Mesenchymal stem cell (in vitro differentiated cells and primary cell): ENCODE results near the gene PBX4.
"Not testable (repeated sequence)": the region's sequence is repeated elsewhere in the genome, so short reads cannot be mapped to it uniquely, and the experiment has no call there.

Source experiments
- DNase-seq: peaks from one replicate; pipeline ENCODE4 v3.0.0-alpha.2; 2013
- H2AFZ ChIP-seq: one replicate; pipeline ENCODE4 v1.6.1; 2013; ENCODE audit warnings: low read depth, mild to moderate bottlenecking, control low read depth, inconsistent platforms, low read length, moderate library complexity
- H2AK5ac ChIP-seq: 2 replicates; pipeline ENCODE4 v1.6.1; 2013; ENCODE audit warnings: low read length, moderate library complexity, mild to moderate bottlenecking, inconsistent platforms; ENCODE audit not compliant: severe bottlenecking
- H2BK120ac ChIP-seq: one replicate; pipeline ENCODE4 v1.6.1; 2013; ENCODE audit warnings: low read depth, mild to moderate bottlenecking, inconsistent platforms, low read length, moderate library complexity
- H2BK12ac ChIP-seq, 2 experiments: one replicate each; pipeline ENCODE4 v1.6.1; 2013; ENCODE audit warnings: inconsistent platforms in 2 of 2, low read length in 2 of 2, mild to moderate bottlenecking in 2 of 2, moderate library complexity in 2 of 2, control low read depth in 1 of 2
- H2BK15ac ChIP-seq: one replicate; pipeline ENCODE4 v1.6.1; 2013; ENCODE audit warnings: mild to moderate bottlenecking, low read depth, inconsistent platforms; ENCODE audit not compliant: poor library complexity, severe bottlenecking
- H2BK5ac ChIP-seq: 2 replicates; pipeline ENCODE4 v1.6.1; 2013; ENCODE audit warnings: low read depth, mild to moderate bottlenecking, low read length, control low read depth, inconsistent platforms; ENCODE audit not compliant: poor library complexity, severe bottlenecking
- H3K14ac ChIP-seq, 2 experiments: one replicate each; pipeline ENCODE4 v1.6.1; 2013; ENCODE audit warnings: inconsistent platforms in 2 of 2, low read length in 2 of 2, control low read depth in 1 of 2, mild to moderate bottlenecking in 1 of 2, moderate library complexity in 1 of 2
- H3K18ac ChIP-seq, 2 experiments: one replicate each; pipeline ENCODE4 v1.6.1; 2013; ENCODE audit warnings: inconsistent platforms in 2 of 2, low read length in 2 of 2, control low read depth in 1 of 2, low read depth in 1 of 2, mild to moderate bottlenecking in 1 of 2
- H3K23ac ChIP-seq, 2 experiments: one replicate each; pipeline ENCODE4 v1.6.1; 2013; ENCODE audit warnings: inconsistent platforms in 2 of 2, low read length in 2 of 2, mild to moderate bottlenecking in 2 of 2, moderate library complexity in 2 of 2, control low read depth in 1 of 2
- H3K27ac ChIP-seq: 2 replicates; pipeline ENCODE4 v1.5.1; 2013; ENCODE audit warnings: mild to moderate bottlenecking, moderate library complexity, low read length, control low read depth, inconsistent platforms; ENCODE audit not compliant: poor library complexity, severe bottlenecking
- H3K27me3 ChIP-seq, 2 experiments: 2 replicates each; pipeline versions ENCODE4 v1.6.1 to v1.7.0; 2013; ENCODE audit warnings: low read length in 2 of 2, mild to moderate bottlenecking in 2 of 2, moderate library complexity in 2 of 2, control low read depth in 1 of 2, inconsistent platforms in 1 of 2; ENCODE audit not compliant: control insufficient read depth in 1 of 2, insufficient read depth in 1 of 2
- H3K36me3 ChIP-seq, 2 experiments: 2 replicates each; pipeline versions ENCODE4 v1.6.1 to v1.7.0; 2013; ENCODE audit warnings: low read length in 2 of 2, control low read depth in 1 of 2, inconsistent platforms in 1 of 2, low read depth in 1 of 2, mild to moderate bottlenecking in 1 of 2; ENCODE audit not compliant: insufficient read depth in 2 of 2, control insufficient read depth in 1 of 2
- H3K4ac ChIP-seq, 2 experiments: one replicate each; pipeline ENCODE4 v1.6.1; 2013; ENCODE audit warnings: inconsistent platforms in 2 of 2, low read length in 2 of 2, mild to moderate bottlenecking in 2 of 2, moderate library complexity in 2 of 2, control low read depth in 1 of 2, low read depth in 1 of 2
- H3K4me1 ChIP-seq: 2 replicates; pipeline ENCODE4 v1.6.1; 2013; ENCODE audit warnings: low read depth, low read length, control low read depth; ENCODE audit not compliant: control insufficient read depth, insufficient read depth
- H3K4me2 ChIP-seq: 2 replicates; pipeline ENCODE4 v1.6.1; 2013; ENCODE audit warnings: low read length, mild to moderate bottlenecking, inconsistent platforms; ENCODE audit not compliant: poor library complexity, severe bottlenecking
- H3K4me3 ChIP-seq, 2 experiments: 2 replicates each; pipeline versions ENCODE4 v1.5.1 to v1.7.0; 2013; ENCODE audit warnings: low read length in 2 of 2, mild to moderate bottlenecking in 2 of 2, control low read depth in 1 of 2, low read depth in 1 of 2; ENCODE audit not compliant: insufficient read depth in 1 of 2
- H3K79me1 ChIP-seq: replicated peaks from 2 replicates; pipeline ENCODE4 v1.6.1; 2013; ENCODE audit warnings: mild to moderate bottlenecking, control low read depth, low read length, inconsistent platforms; ENCODE audit not compliant: poor library complexity, severe bottlenecking
- H3K9ac ChIP-seq: 2 replicates; pipeline ENCODE4 v1.7.0; 2013; ENCODE audit warnings: mild to moderate bottlenecking, low read length, moderate library complexity
- H3K9me3 ChIP-seq: 2 replicates; pipeline ENCODE4 v1.7.0; 2013; ENCODE audit warnings: mild to moderate bottlenecking, low read length; ENCODE audit not compliant: control insufficient read depth
- H4K8ac ChIP-seq: one replicate; pipeline ENCODE4 v1.6.1; 2013; ENCODE audit warnings: inconsistent platforms, mild to moderate bottlenecking, low read length, moderate library complexity
- H4K91ac ChIP-seq: one replicate; pipeline ENCODE4 v1.6.1; 2013; ENCODE audit warnings: mild to moderate bottlenecking, low read length, inconsistent platforms
- WGBS: methylation state at CpG from one replicate; pipeline ENCODE4 v1.1.7; 2013; ENCODE audit warnings: mixed read lengths; 5-methylcytosine and 5-hydroxymethylcytosine counted together

Gene PBX4

DNA sequence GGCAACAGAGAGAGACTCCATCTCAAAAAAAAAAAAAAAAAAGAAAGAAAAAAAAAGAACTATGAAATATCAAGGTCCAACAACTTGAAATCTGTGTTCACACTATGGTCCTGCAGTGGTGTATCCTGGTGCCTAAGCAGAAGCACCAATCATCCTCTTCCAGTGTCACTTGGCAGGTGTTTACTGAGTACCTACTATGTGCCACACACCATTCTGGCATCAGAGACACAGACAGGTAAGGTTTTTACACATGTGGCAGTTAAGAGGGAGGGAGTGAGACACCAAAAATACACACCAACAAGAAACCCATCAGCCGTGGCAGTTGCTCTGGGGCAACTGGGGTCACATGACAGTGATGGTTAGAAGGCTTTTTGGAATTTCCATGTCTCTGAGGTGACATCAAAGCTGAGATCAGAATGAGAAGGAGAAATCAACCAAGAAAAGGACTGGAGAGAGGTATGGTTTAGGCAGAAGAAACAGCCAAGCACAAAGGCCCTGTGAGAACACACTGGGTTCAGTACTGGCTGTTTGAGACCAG, 17.6 kb downstream of the PBX4 start:
- no peak for DNase-seq
- H3K9ac ChIP-seq, result no peak overlapping the region
- no peak overlapping the region for H3K18ac ChIP-seq
- 100% methylated on average over 1 of the region's 1 CpG for WGBS
- no peak overlapping the region for H3K14ac ChIP-seq
- no peak overlapping the region for H4K8ac ChIP-seq
- no peak overlapping the region for H2AK5ac ChIP-seq
- H3K4me1 ChIP-seq, result peaks cover 1% of the 10 kb centered on the region
- no peak overlapping the region for H2BK15ac ChIP-seq
- no peaks in the 10 kb centered on the region for H3K27me3 ChIP-seq
- H2BK5ac ChIP-seq, result no peak overlapping the region
- H3K9me3 ChIP-seq, result no peaks in the 10 kb centered on the region
- no peak overlapping the region for H4K91ac ChIP-seq
- no peak overlapping the region for H3K4me3 ChIP-seq
- no peak overlapping the region for H3K4ac ChIP-seq
- no peaks in the 10 kb centered on the region for H3K36me3 ChIP-seq
- no peak overlapping the region for H3K27ac ChIP-seq
- H2BK120ac ChIP-seq, result no peak overlapping the region
- no peaks in the 10 kb centered on the region for H3K79me1 ChIP-seq
- H2AFZ ChIP-seq, result no peak overlapping the region
- H3K23ac ChIP-seq, result no peak overlapping the region
- no peak overlapping the region for H3K4me2 ChIP-seq
- no peak overlapping the region for H2BK12ac ChIP-seq

DNA sequence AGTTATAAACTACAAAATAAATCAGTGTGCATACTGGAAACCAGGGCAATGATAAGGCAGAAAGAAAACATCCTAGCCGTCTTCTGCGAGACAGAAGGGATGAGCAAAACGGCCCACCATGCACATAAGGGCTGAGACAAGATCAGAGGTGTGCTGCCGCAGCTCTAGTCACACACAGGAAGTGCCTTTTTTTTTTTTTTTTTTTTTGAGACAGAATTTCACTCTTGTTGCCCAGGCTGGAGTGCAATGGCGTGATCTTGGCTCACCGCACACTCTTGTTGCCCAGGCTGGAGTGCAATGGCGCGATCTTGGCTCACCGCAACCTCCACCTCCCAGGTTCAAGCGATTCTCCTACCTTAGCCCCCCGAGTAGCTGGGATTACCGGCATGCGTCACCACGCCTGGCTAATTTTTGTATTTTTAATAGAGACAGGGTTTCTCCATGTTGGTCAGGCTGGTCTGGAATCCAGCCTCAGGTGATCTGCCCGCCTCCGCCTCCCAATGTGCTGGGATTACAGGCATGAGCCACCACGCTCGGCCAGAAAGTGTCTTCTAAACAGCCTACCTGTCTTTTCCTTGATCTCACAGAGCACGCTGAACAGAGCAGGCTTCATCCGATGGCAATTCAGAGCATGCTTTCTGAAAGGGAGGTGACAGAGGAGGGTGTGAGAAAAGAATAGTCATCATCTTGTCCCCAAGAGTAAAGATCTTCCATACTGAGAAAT, 19.6 kb downstream of the PBX4 start:
- not testable (repeated sequence) for H3K23ac ChIP-seq, H2BK120ac ChIP-seq, H3K9me3 ChIP-seq, H3K14ac ChIP-seq, H4K8ac ChIP-seq, H3K79me1 ChIP-seq, H3K4me3 ChIP-seq, H3K4me1 ChIP-seq, H3K27me3 ChIP-seq, H2AK5ac ChIP-seq, H3K18ac ChIP-seq, H2BK12ac ChIP-seq, H3K36me3 ChIP-seq, H3K4me2 ChIP-seq, H4K91ac ChIP-seq, H2BK15ac ChIP-seq, H3K9ac ChIP-seq, H2AFZ ChIP-seq, H3K4ac ChIP-seq, H2BK5ac ChIP-seq, DNase-seq, H3K27ac ChIP-seq
- WGBS, result 90% methylated on average over 20 of the region's 20 CpGs

DNA sequence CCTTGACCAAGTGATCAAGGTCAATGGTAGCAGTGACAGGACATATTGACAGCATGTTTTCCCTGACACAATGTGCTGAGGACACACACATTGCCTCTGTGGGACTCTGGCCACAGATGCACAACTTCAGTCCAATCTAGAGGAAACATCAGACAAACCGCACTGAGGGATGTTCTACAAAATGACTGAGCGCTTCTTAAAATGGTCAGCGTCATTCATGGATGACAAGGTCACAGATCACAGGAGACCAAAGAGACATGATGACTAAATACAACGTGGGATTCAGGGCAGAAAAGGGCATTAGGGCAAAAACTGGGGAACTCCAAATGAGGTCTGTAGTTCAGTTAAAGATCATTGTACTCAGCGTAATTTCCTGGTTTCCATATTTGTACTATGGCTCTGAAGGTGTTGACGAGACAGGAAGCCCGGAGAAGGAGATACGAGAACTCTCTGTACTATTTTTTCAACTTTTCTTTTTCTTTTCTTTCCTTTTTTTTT, 20.6 kb downstream of the PBX4 start:
- 85% methylated on average over 8 of the region's 8 CpGs for WGBS

DNA sequence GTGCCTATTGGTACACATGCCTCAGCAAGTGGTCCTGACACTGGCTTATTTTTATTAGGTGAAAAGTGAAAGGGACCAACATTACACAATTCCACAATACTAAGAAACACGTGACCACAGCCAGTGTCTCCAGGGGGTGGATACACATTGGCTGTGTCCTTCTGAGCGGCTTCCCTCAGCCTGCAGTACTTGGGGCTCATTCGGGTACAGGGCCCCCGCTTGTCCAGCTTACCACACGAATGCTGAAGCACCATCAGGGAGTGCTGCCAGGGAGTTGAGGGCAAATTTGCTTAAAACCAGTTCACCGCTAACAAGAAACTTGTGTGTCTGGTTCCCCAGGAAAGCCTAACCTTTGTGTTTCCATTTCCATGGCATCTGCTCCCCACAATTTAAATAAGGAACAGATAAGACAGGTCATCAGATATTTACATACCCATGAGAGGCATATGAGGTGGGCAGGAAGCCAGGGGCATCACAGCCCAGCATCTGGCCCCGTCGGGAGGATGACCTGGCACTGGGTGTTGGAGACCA, 23.3 kb downstream of the PBX4 start:
- Histone ChIP-seq H3K9me3 (no peaks in the 10 kb centered on the region), H3K4ac (no peak overlapping the region), H3K79me1 (no peaks in the 10 kb centered on the region), H3K27ac (no peak overlapping the region), H2AK5ac (no peak overlapping the region), H3K9ac (peak overlapping the region; percentile 21), H2BK15ac (no peak overlapping the region), H3K36me3 (no peaks in the 10 kb centered on the region), H4K8ac (no peak overlapping the region), H3K23ac (peak overlapping the region in 1 of 2 experiments; percentile 63), H3K14ac (no peak overlapping the region), H3K4me2 (no peak overlapping the region), H3K18ac (no peak overlapping the region), H2BK12ac (no peak overlapping the region), H4K91ac (no peak overlapping the region), H2BK120ac (no peak overlapping the region), H2BK5ac (no peak overlapping the region), H3K27me3 (no peaks in the 10 kb centered on the region), H3K4me1 (peaks cover 14% of the 10 kb centered on the region), H3K4me3 (peak overlapping the region in 1 of 2 experiments; percentile 5), H2AFZ (no peak overlapping the region)
- peak; percentile 58 for DNase-seq
- WGBS, result 89% methylated on average over 8 of the region's 8 CpGs

More for the DNA sequence above, 20.6 kb downstream of the PBX4 start:
- Histone ChIP-seq H3K23ac (no peak overlapping the region), H3K4me1 (peaks cover 9% of the 10 kb centered on the region), H4K8ac (no peak overlapping the region), H2BK120ac (no peak overlapping the region), H4K91ac (no peak overlapping the region), H3K14ac (no peak overlapping the region), H3K4ac (no peak overlapping the region), H3K9me3 (no peaks in the 10 kb centered on the region), H3K27ac (no peak overlapping the region), H2BK5ac (no peak overlapping the region), H3K79me1 (no peaks in the 10 kb centered on the region), H2AK5ac (no peak overlapping the region), H3K9ac (no peak overlapping the region), H3K27me3 (no peaks in the 10 kb centered on the region), H3K4me3 (no peak overlapping the region), H2BK15ac (no peak overlapping the region), H3K18ac (no peak overlapping the region), H2BK12ac (no peak overlapping the region), H2AFZ (no peak overlapping the region), H3K4me2 (no peak overlapping the region), H3K36me3 (no peaks in the 10 kb centered on the region)
- no peak for DNase-seq
